GM18861 (cell line): Measurements from ENCODE around the gene SOS1.
"Not testable (repeated sequence)": the region's sequence is repeated elsewhere in the genome, so short reads cannot be mapped to it uniquely, and the experiment has no call there.

Experiments
- ATAC-seq: cut with Tn5 transposase; IDR thresholded peaks from one replicate; pipeline ENCODE4 v1.9.1; 2021; ENCODE audit not compliant: unreplicated experiment

Gene SOS1

GRCh38 chr2:38977047-38977446 is 143.8 kb downstream of the SOS1 start:
- no peak for ATAC-seq

GRCh38 chr2:38975042-38975441 is 145.8 kb downstream of the SOS1 start:
- no peak for ATAC-seq

GRCh38 chr2:38973266-38973665 is 147.6 kb downstream of the SOS1 start:
- ATAC-seq, result no peak

GRCh38 chr2:38971377-38971776 is 149.5 kb downstream of the SOS1 start:
- no peak for ATAC-seq

- ATAC-seq, result no peak
These were observed 152.8 kb downstream of the SOS1 start for GRCh38 chr2:38968021-38968420.

DNA sequence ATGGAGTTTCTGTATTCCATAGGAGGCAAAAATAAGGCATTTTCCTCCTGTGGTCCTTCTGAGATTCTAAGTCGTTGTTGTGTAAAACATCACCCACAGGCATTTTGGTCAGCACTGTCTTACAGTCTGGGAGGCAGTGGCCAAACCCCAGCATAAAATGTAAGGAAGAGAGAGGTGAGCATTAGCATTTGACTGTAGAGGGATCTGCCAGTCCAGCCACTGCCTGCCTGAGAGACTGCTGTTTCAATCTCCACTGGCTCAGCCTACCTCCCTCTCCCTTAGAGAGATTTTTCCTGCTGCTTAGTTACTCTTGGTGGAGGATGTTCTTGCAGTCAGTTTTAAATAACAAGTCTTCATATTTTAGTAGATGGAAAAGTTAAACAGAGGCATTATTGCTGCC is 154.2 kb downstream of the SOS1 start:
- no peak for ATAC-seq

DNA sequence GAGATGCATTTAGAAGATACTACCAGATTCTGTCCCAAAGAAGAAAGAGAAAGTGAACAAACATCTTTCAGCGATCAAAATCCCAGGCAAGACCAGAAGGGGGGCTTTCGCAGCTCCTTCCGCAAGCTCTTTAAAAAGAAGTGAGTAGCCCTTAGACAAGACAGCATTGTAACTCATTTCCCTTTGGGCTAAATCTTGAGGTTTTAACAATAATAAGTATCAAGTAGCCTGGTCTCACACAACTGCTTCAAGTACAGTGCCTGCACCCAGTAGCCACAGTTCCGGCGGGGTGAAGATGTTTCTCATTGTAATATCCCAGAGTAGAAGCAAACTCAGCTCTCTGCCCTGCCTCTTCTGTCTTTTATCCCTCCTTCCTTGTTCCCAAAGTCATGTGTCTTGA is 154.8 kb downstream of the SOS1 start:
- ATAC-seq, result no peak

DNA sequence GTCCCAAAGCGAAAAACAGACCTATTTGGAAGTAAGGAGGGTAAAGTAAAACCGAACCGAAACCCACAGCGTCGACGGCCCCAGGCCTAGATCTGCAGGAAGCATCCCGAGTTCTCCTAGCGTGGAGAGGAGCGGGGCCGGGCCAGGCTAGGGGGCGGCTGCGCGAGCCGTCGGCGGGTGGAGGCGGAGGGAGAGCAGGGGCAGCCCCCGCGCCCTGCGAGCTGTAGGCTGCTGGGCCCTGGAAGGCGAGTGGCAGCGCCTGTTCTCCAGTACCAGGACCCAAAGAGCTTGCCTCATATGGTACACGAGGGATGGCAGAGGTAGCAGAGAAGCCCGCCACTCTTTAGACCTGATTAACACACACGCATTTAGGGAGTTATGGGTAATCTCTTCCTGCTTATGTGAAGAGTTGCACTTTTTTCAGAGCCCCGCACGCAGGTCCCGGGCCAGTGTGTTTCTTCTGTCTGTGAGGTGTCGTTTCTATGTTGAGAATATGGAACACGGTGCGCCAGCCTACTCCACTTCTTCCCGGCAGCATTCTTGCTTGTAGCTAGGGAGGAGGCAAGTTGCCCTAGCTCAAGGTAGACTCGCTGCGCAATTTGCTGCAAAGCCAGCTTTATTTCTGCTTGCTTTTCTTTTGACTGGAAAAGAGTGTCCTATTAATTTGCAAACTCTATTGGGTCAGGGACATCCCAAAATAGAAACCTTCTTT is 160.1 kb downstream of the SOS1 start:
- no peak for ATAC-seq

DNA sequence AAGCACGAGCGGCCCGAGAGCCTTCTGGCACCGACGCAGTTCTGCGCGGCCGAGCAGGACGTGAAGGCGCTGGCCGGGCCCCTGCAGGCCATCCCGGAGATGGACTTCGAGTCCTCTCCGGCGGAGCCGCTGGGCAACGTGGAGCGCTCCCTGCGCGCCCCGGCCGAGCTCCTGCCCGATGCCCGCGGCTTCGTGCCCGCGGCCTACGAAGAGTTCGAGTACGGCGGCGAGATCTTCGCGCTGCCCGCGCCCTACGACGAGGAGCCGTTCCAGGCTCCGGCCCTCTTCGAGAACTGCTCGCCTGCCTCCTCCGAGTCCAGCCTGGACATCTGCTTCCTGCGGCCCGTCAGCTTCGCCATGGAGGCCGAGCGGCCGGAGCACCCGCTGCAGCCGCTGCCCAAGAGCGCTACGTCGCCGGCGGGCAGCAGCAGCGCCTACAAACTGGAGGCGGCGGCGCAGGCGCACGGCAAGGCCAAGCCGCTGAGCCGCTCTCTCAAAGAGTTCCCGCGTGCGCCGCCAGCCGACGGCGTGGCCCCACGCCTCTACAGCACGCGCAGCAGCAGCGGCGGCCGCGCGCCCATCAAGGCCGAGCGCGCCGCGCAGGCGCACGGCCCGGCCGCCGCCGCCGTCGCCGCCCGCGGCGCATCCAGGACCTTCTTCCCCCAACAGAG is 160.8 kb downstream of the SOS1 start:
- ATAC-seq, result peak; percentile 76

- ATAC-seq, result no peak
These were observed 161.4 kb downstream of the SOS1 start for GRCh38 chr2:38959466-38959865.

GRCh38 chr2:38957972-38958371 is 162.9 kb downstream of the SOS1 start:
- ATAC-seq, result no peak

DNA sequence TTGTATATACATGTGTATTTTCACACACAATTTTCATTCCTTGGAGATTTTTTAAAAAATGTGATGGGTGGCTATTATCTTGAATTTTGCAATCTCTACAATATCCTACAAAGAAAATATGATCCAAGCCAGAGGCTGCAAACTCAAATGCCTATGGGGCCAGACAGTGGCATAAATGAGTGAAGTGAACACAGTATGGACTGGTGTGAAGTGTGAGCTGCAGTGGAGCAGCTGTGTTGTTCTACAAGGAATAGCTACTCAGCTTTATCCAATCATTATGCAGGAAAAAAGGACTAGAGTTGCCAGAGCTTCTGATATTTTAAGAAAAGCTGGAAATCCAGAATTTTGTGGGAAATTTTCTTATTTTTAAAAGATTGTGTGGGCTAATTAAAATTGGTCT is 169.1 kb downstream of the SOS1 start:
- no peak for ATAC-seq

DNA sequence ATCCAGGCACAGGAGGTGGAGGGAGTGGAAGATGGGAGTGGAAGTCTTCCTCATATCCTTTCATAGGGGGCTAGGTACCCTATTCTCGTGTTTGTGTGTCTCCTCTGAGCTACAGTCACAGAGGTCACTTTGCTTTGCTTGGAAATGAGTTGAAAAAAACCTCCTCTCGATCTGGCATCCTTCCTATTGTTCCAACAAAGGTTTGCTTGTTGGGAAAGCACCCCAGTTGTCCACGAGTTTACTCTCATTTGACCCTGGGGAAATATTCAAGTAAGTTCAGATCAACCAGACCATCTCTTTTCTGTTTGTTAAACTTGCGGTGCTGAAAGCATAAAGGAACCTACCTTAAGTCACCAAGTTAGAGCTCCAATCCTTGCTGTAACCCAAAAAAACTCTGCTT is 171.9 kb downstream of the SOS1 start:
- no peak for ATAC-seq

DNA sequence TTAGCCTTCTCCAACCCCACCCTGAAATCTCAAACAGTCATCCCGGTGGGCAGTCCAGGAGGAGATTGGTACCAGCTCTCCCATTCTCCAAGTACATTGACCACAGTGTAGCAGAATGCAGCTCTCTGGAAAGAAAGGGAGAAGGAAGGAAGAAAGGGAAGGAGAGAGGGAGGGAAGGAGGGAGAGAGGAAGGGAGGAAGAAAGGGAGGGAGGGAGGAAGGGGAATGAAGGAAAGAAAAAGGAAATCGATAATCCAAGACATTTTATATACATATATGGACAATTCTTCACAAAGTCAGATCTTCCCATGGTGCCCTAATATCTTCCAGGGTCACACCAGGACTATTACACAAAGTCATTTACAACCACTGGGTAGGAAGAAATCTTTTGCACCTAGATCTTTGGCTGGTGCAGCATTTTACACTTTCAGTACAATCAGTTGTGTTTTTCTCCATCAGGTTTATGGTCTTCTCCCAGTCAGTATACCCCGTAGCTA is 172.4 kb downstream of the SOS1 start:
- ATAC-seq, result no peak

DNA sequence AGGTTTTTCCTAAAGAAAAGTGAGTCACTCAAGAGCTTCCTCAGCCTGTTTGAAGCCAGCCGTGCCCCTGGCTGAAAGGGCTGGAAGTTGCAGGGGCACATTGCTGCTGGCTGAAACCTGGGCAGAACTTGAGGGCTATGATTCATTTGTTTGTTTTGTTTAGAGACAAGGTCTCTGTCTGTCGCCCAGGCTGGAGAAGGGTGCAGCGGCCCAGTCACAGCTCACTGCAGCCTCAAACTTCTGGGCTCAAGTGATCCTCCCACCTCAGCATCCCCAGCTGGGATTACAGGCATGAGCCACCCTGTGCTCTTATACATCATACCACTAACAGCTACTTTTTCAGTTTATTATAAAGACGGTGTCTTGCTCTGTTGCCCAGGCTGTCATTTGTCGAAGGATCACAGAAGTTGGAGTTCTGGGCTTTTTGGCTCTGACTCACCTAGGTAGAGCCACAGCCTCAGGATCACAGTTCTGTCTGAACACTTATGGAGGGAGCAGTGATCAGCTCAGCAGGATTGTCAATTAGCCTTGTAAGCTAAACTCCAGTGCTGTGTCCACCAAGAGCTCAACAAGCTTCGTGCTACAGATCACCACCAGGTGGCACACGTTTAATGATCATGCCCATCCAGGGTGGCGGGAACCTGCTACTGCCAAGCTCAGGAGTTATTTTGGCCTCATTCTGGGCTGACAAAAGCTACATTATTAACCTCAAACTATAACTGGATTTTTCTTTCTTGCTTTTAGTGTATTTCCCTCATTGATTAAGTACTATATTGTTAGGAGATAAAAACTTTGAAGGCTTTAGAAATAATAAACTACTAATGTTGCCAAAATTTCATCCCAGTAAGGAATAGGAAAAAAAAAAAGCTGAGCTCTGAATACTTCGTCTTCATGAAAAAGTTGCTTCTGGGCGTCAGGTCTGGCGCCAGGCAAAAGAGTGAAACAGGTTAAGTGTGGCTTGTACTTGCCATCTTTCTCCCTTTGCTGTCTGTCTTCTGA is 173.3 kb downstream of the SOS1 start:
- peak; percentile 72 for ATAC-seq

GRCh38 chr2:38945911-38946310 is 174.9 kb downstream of the SOS1 start:
- no peak for ATAC-seq

GRCh38 chr2:38945372-38945771 is 175.5 kb downstream of the SOS1 start:
- no peak for ATAC-seq

DNA sequence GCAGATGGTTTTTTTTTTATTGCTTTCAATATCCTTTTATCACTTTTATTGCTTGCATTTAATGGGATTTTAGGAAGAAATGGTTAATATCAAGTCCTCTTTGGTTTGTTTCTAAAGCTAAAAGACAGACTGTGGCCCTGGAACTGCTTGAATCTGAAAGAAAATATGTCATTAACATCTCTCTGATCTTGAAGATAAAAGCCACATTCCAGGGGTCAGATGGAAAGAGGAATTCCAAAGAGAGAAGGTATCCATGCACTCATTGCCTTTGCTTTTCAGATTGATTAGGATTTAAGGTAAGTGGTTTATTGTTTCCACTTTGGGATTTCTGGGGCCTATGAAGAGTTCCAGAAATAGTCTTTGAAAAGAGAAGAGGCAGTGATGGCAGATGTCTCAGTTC is 177.1 kb downstream of the SOS1 start:
- no peak for ATAC-seq

DNA sequence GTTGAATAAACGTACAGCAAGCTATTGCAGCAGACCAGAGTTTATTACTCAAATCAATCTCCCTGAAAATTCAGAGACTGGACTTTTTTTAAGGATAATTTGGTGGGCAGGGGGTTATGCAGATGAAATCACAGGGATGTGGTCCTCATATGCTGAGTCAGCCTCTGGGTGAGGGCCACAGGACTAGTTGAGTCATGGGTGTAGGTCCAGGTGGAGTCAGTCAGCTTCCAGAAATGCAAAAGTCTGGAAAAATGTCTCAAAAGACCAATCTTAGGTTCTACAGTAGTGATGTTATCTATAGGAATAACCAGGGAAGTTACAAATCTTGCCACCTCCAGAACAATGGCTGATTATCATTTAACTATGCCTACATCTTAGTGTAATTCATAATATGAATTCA is 180.1 kb downstream of the SOS1 start:
- no peak for ATAC-seq

DNA sequence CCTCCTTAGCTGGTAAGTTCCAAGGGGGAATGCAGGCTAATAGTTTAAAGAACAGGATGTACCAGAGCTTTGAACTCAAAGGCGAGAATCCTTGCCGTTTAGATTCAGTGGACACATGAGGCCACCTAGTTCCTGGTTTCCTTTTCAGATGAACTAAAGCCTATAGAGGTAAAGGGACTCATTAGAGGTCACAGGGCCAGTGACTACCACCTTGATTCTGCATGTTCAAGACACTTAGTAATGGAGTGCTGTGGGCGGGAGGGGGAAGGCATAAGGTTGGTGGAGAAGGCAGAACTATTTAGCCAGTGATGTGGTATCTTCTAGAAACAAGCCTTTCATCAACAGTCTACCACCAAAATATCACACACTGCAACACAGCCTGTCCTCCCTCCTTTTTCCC is 183.3 kb downstream of the SOS1 start:
- no peak for ATAC-seq

GRCh38 chr2:38936516-38936915 is 184.3 kb downstream of the SOS1 start:
- ATAC-seq, result not testable (repeated sequence)
